ENCODE data around the gene GOLGA2. TPM values are rescaled to one million over a fixed set of nuclear protein-coding genes. Genes with fewer than 3 reads are reported as not detected.
A peak's percentile ranks its signal among the peaks of the same experiment; 100 is the strongest.

GOLGA2 gene
- total and polyA plus RNA-seq, 4 donors: 56.0 to 137 (median 89.7) TPM

GRCh38 chr9:128304136-128304970 lies 28.5 kb upstream of the GOLGA2 start:
- WGBS, 2 donors: 85 to 91% methylated on average over 9 of the region's 9 CpGs
- Histone ChIP-seq H3K27ac (ENCODE audit: low read depth in 1 of 2, low read length in 1 of 2) (no peak overlapping the region), H3K9ac (ENCODE audit: insufficient read depth in 1 of 2, low read length in 2 of 2) (no peak overlapping the region), H3K27me3 (ENCODE audit: control insufficient read depth in 3 of 3, insufficient read depth in 3 of 3, low read length in 2 of 3) (no peaks in the 10 kb centered on the region), H3K4me3 (no peak overlapping the region), H3K9me3 (ENCODE audit: control insufficient read depth in 4 of 4, insufficient read depth in 3 of 4, low read length in 3 of 4) (no peaks in the 10 kb centered on the region), H3K4me1 (ENCODE audit: control insufficient read depth in 5 of 5, insufficient read depth in 5 of 5, low read length in 5 of 5) (no peaks in the 10 kb centered on the region), H3K36me3 (ENCODE audit: control insufficient read depth in 4 of 4, insufficient read depth in 4 of 4, low read length in 4 of 4) (peaks cover 0 to 6% (median 2%) of the 10 kb centered on the region in 4 donors)
- TF ChIP-seq CTCF (IDR thresholded peaks at IDR 0.05; ENCODE audit: control extremely low read depth, extremely low read depth): no peak
- no peak for ATAC-seq (ENCODE audit: insufficient read depth, low FRiP score)
- DNase-seq: no peak

DNA sequence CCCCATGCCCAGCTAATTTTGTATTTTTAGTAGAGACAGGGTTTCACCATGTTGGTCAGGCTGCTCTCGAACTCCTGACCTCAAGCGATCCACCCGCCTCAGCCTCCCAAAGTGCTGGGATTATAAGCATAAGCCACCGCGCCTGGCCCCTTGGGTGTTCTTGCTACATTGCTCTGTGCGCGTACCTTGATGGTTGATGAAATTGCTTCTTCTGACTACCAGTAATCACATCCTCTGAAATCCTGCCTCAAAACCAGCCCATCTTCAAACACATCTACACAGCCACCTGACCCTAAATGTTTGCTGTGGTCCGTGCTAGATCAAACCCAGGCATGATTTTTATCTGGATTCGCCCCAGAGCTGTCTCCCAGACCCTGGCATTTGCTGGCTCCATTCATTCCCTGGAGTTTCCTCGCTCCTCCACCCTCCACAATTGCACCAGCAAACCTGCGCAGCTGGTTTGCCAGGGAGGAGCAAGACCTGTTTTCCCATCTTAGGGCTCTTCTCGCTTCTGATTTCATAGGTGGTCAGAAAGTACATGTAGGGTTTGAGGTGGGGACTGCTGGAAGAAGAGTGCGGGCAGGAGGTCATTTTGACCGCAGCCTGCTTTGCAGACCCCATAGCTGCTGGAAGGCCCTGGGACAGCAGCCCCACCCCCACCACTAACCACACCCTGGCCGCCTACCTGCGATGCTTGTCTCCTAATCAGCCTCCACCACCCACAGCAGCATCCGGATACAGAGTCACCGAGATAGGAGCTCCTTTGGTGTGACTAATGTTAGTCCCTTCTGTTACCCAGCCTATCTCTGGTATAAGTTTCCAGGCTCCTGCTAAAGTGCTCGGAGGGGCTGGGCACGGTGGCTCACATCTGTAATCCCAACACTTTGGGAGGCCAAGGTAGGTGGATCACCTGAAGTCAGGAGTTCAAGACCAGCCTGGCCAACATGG lies 23.0 kb upstream of the GOLGA2 start:
- no peak for TF ChIP-seq CTCF (IDR thresholded peaks at IDR 0.05; ENCODE audit: control extremely low read depth, extremely low read depth)
- Histone ChIP-seq H3K4me3 (no peak overlapping the region), H3K4me1 (ENCODE audit: control insufficient read depth in 5 of 5, insufficient read depth in 5 of 5, low read length in 5 of 5) (peaks cover 0 to 5% (median 0%) of the 10 kb centered on the region in 5 donors), H3K27ac (ENCODE audit: low read depth in 1 of 2, low read length in 1 of 2) (no peak overlapping the region), H3K9ac (ENCODE audit: insufficient read depth in 1 of 2, low read length in 2 of 2) (no peak overlapping the region), H3K27me3 (ENCODE audit: control insufficient read depth in 3 of 3, insufficient read depth in 3 of 3, low read length in 2 of 3) (no peaks in the 10 kb centered on the region), H3K36me3 (ENCODE audit: control insufficient read depth in 4 of 4, insufficient read depth in 4 of 4, low read length in 4 of 4) (peaks cover 0 to 3% (median 0%) of the 10 kb centered on the region in 4 donors), H3K9me3 (ENCODE audit: control insufficient read depth in 4 of 4, insufficient read depth in 3 of 4, low read length in 3 of 4) (no peaks in the 10 kb centered on the region)
- ATAC-seq (ENCODE audit: insufficient read depth, low FRiP score): no peak
- WGBS, 2 donors: 87 to 92% methylated on average over 20 of the region's 20 CpGs
- DNase-seq: peak in 2 of 3 donors; percentile 14 to 39

DNA sequence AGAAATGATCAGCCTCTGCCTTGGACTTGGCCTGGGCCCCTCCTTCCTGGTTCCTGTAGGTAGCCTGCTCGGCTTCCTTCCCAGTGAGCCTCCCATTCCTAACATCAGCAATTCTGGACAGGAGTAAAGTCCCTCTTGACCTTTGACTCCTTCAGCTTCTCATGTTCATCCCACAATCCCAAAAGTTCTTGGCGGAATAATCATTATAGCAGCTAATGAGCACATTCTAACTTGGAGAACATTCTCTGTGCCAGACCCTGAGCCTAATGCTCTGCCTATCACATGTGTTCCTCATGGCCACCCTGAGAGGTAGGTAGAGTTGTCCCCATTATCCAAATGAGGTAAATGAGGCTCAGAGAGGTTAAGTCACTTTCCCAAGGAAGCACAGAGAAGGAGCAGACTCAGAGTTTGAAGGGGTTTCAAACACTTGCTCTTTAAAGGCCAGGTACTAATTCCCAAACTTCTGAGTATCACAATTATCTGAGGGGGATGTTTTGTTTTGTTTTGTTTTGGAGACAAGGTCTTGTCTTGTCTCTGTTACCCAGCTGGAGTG lies 21.5 kb upstream of the GOLGA2 start:
- no peak for TF ChIP-seq CTCF (IDR thresholded peaks at IDR 0.05; ENCODE audit: control extremely low read depth, extremely low read depth)
- Histone ChIP-seq H3K4me1 (ENCODE audit: control insufficient read depth in 5 of 5, insufficient read depth in 5 of 5, low read length in 5 of 5) (peaks cover 0 to 5% (median 0%) of the 10 kb centered on the region in 5 donors), H3K27ac (ENCODE audit: low read depth in 1 of 2, low read length in 1 of 2) (no peak overlapping the region), H3K4me3 (no peak overlapping the region), H3K9me3 (ENCODE audit: control insufficient read depth in 4 of 4, insufficient read depth in 3 of 4, low read length in 3 of 4) (no peaks in the 10 kb centered on the region), H3K27me3 (ENCODE audit: control insufficient read depth in 3 of 3, insufficient read depth in 3 of 3, low read length in 2 of 3) (no peaks in the 10 kb centered on the region), H3K9ac (ENCODE audit: insufficient read depth in 1 of 2, low read length in 2 of 2) (no peak overlapping the region), H3K36me3 (ENCODE audit: control insufficient read depth in 4 of 4, insufficient read depth in 4 of 4, low read length in 4 of 4) (no peaks in the 10 kb centered on the region)
- ATAC-seq (ENCODE audit: insufficient read depth, low FRiP score): no peak
- DNase-seq: no peak
- 90 to 96% methylated on average over 2 of the region's 2 CpGs for WGBS, 2 donors

Measured in lung (tissue), 12 donors.